ENCODE results near the gene LDLRAD3. TPM values are rescaled to one million over a fixed set of nuclear protein-coding genes. Genes with fewer than 3 reads are reported as not detected.

The LDLRAD3 gene
- total RNA-seq, 1 experiment from 2014 or later = 28.1 TPM

DNA sequence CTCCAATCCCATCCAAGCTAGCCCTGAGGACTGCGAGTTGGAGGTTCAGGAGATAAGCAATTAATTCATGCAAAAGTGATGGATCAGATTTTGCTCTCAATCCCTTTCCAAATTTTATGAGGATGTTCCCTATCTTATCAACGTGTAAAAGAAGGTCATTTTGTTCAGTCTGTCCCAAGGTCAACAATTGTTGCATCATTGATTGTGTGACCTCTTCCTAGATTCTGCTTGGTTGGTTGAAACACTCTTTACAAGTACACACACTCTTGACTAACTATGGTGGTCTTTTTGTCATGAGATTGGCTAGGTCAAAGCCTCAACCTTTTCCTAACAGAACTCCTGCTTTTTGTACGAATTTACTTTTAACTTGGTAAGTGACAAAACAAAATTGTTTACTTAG, 303.6 kb downstream of the LDLRAD3 start:
- ATAC-seq = no peak
- BruUV-seq (replicated peaks) = no TSS peak
- POLR2A ChIA-PET = interaction anchor here (0.5 kb wide), 1 partner anchor 1720 kb away, joined by 3 read pairs; no protein-coding TSS in a partner anchor

DNA sequence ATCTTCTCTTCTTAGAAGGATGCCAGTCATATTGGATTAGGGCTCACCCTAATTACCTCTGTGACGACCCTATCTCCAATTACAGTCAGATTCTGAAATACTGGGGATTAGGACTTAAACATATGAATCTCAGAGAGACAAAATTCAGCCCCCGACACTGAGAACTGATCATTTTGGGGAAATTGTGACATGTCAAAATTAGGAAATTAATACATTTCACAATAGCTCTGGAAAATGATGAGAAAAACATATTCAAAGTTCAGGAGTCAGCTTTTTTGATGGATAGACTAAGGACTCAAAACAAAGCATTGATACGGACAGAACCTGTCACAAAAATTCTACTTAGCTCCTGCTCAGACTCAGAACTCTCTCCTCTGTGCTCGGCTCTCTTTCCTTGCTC, 304.6 kb downstream of the LDLRAD3 start:
- H3K9me3 ChIP-seq (ENCODE audit: control insufficient read depth, insufficient read depth, low read depth, low read length) = no peaks in the 10 kb centered on the region
- TF ChIP-seq SIN3A (IDR thresholded peaks at IDR 0.05; ENCODE audit: borderline replicate concordance, insufficient read depth, low read depth, low read length) (no peak), POLR2AphosphoS5 (IDR thresholded peaks at IDR 0.05; ENCODE audit: low read depth, low read length) (no peak), TCF7L2 (IDR thresholded peaks at IDR 0.05; ENCODE audit: low read depth, low read length) (no peak)
- TF ChIP-seq, protein P1, sequence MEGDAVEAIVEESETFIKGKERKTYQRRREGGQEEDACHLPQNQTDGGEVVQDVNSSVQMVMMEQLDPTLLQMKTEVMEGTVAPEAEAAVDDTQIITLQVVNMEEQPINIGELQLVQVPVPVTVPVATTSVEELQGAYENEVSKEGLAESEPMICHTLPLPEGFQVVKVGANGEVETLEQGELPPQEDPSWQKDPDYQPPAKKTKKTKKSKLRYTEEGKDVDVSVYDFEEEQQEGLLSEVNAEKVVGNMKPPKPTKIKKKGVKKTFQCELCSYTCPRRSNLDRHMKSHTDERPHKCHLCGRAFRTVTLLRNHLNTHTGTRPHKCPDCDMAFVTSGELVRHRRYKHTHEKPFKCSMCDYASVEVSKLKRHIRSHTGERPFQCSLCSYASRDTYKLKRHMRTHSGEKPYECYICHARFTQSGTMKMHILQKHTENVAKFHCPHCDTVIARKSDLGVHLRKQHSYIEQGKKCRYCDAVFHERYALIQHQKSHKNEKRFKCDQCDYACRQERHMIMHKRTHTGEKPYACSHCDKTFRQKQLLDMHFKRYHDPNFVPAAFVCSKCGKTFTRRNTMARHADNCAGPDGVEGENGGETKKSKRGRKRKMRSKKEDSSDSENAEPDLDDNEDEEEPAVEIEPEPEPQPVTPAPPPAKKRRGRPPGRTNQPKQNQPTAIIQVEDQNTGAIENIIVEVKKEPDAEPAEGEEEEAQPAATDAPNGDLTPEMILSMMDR (IDR thresholded peaks at IDR 0.05) = no peak
- TF ChIP-seq, protein P2, sequence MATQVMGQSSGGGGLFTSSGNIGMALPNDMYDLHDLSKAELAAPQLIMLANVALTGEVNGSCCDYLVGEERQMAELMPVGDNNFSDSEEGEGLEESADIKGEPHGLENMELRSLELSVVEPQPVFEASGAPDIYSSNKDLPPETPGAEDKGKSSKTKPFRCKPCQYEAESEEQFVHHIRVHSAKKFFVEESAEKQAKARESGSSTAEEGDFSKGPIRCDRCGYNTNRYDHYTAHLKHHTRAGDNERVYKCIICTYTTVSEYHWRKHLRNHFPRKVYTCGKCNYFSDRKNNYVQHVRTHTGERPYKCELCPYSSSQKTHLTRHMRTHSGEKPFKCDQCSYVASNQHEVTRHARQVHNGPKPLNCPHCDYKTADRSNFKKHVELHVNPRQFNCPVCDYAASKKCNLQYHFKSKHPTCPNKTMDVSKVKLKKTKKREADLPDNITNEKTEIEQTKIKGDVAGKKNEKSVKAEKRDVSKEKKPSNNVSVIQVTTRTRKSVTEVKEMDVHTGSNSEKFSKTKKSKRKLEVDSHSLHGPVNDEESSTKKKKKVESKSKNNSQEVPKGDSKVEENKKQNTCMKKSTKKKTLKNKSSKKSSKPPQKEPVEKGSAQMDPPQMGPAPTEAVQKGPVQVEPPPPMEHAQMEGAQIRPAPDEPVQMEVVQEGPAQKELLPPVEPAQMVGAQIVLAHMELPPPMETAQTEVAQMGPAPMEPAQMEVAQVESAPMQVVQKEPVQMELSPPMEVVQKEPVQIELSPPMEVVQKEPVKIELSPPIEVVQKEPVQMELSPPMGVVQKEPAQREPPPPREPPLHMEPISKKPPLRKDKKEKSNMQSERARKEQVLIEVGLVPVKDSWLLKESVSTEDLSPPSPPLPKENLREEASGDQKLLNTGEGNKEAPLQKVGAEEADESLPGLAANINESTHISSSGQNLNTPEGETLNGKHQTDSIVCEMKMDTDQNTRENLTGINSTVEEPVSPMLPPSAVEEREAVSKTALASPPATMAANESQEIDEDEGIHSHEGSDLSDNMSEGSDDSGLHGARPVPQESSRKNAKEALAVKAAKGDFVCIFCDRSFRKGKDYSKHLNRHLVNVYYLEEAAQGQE (IDR thresholded peaks at IDR 0.05; ENCODE audit: insufficient read depth in 1 of 2, low read depth in 2 of 2, low read length in 1 of 2) = no peak
- CTCF ChIA-PET = no interaction called here
- no TSS peak for BruUV-seq (replicated peaks)
- H3K36me3 ChIP-seq (ENCODE audit: control insufficient read depth, insufficient read depth, low read length) = no peaks in the 10 kb centered on the region
- no peak for ATAC-seq
- no peaks in the 10 kb centered on the region for H3K4me1 ChIP-seq (ENCODE audit: control insufficient read depth, insufficient read depth, low read length)
- H3K27ac ChIP-seq (ENCODE audit: low read length) = no peak overlapping the region
- H3K27me3 ChIP-seq (ENCODE audit: control insufficient read depth, insufficient read depth, low read length) = peaks cover 4% of the 10 kb centered on the region; the same call in 1 of the 2 replicates
- H3K4me3 ChIP-seq (ENCODE audit: low read depth in 2 of 2, low read length in 2 of 2) = no peak overlapping the region
- in situ Hi-C loops (cut with HindIII; ENCODE audit: low pct_unique_long_range_greater_than_20kb, low sequenced_read_pairs) = no loop called here
- no peak for DNase-seq (ENCODE audit: low read depth, low spot score)
- POLR2A ChIA-PET = no interaction called here
- intact Hi-C loops (cut with micrococcal nuclease; ENCODE audit: unreplicated experiment) = no loop called here

More for the DNA sequence above, 303.6 kb downstream of the LDLRAD3 start:
- Histone ChIP-seq H3K27ac (ENCODE audit: low read length) (no peak overlapping the region), H3K4me3 (ENCODE audit: low read depth in 2 of 2, low read length in 2 of 2) (no peak overlapping the region), H3K36me3 (ENCODE audit: control insufficient read depth, insufficient read depth, low read length) (no peaks in the 10 kb centered on the region), H3K4me1 (ENCODE audit: control insufficient read depth, insufficient read depth, low read length) (no peaks in the 10 kb centered on the region), H3K27me3 (ENCODE audit: control insufficient read depth, insufficient read depth, low read length) (peaks cover 4% of the 10 kb centered on the region; the same call in 1 of the 2 replicates), H3K9me3 (ENCODE audit: control insufficient read depth, insufficient read depth, low read depth, low read length) (no peaks in the 10 kb centered on the region)
- CTCF ChIA-PET = no interaction called here
- intact Hi-C loops (cut with micrococcal nuclease; ENCODE audit: unreplicated experiment) = no loop called here
- TF ChIP-seq TCF7L2 (IDR thresholded peaks at IDR 0.05; ENCODE audit: low read depth, low read length) (no peak), SIN3A (IDR thresholded peaks at IDR 0.05; ENCODE audit: borderline replicate concordance, insufficient read depth, low read depth, low read length) (no peak), POLR2AphosphoS5 (IDR thresholded peaks at IDR 0.05; ENCODE audit: low read depth, low read length) (no peak)
- TF ChIP-seq, protein P1 (IDR thresholded peaks at IDR 0.05) = no peak
- TF ChIP-seq, protein P2 (IDR thresholded peaks at IDR 0.05; ENCODE audit: insufficient read depth in 1 of 2, low read depth in 2 of 2, low read length in 1 of 2) = no peak
- in situ Hi-C loops (cut with HindIII; ENCODE audit: low pct_unique_long_range_greater_than_20kb, low sequenced_read_pairs) = no loop called here
- no peak for DNase-seq (ENCODE audit: low read depth, low spot score)

All from Panc1 (cell line).